HG02642 (cell line): Measurements from ENCODE around the gene GPATCH2L.

ENCODE experiments used
- ATAC-seq: cut with Tn5 transposase; IDR thresholded peaks from one replicate; pipeline ENCODE4 v1.9.1; 2021; ENCODE audit warnings: mild to moderate bottlenecking; ENCODE audit not compliant: unreplicated experiment, poor library complexity

GPATCH2L gene

GRCh38 chr14:76135722-76136121, 16.0 kb upstream of the GPATCH2L start:
- ATAC-seq, result no peak

- no peak for ATAC-seq
Observed at GRCh38 chr14:76136476-76137110, 15.1 kb upstream of the GPATCH2L start.

- no peak for ATAC-seq
Observed at GRCh38 chr14:76138119-76138757, 13.5 kb upstream of the GPATCH2L start.

DNA sequence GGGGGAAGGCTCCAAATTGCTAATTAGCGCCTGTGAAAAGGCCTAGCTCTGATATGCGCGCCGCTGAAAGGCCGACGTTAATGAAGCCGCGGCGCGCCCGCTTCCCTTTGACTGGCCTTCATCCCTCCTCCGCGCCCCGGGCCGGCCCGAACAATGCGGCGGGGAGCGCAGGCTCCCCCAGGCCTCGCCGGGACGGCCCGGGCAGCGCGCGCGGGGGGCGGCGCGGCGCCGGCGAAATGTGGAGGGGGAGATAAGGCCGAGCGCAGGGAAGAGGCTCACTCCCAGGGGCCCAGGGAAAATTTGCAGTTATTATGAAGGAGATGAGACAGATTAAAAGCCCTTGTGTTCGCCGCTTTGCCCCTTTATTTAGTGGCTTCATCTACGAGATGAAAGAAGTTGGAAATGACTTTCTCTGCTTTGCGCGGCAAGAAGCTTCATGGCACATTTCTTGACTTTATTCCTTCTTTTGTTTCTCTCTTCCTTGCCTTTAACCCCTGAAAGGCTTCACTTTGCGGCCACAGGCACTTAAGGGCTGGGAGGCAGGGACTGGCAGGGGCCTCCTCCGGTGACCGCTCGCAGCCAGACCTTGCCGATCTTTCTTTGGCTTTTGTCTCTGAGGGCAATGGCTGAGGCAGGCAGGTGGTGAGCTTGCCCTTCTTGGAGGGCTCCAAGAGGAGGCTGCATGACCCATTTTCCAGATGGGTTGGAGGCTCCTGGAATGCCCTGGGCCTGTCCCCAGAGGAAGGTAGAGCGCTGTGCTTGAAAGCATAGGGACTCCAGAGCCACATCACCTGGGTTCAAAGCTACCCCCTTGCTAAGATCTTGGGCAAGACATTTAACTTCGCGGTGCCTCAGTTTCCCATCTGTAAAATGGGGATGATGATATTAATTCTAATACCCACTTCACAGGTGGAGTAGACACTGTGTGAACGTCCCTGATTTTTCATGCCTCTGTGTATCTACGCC, 12.7 kb upstream of the GPATCH2L start:
- ATAC-seq, result no peak

DNA sequence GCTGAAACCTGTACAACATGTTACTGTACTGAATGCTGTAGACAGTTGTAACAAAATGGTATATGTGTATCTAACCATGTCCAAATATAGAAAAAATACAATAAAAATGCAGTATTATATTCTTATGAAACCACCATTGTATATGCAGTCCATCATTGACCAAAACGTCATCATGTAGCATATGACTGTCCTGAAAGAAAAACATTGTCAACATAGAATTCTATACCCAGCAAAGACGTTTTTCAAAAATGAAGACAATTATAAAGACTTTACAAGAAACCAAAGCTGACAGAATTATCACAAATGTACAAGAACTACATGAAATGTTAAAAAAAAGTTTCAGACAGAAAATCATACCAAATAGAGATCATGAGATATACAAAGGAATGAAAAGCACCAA, 8.1 kb upstream of the GPATCH2L start:
- no peak for ATAC-seq

DNA sequence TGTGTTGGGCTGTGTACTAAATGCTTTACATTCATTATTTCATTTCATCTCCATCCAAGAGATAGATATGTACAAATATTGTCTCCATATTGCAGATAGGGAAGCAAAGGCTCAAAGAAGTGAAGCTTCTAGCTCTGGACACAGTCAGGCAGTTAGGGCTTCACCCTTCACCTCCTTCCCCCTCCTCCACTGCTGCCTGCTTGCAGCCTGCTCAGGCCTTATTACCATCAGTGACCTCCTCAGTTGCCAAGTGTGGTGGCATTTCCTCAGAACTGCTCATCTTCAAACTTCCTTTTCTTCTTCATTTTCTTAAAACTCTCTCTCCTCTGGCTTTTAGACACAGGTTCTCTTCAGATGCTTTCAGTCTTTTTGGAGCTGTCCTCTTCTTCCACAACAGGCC, 4.7 kb upstream of the GPATCH2L start:
- ATAC-seq, result no peak

DNA sequence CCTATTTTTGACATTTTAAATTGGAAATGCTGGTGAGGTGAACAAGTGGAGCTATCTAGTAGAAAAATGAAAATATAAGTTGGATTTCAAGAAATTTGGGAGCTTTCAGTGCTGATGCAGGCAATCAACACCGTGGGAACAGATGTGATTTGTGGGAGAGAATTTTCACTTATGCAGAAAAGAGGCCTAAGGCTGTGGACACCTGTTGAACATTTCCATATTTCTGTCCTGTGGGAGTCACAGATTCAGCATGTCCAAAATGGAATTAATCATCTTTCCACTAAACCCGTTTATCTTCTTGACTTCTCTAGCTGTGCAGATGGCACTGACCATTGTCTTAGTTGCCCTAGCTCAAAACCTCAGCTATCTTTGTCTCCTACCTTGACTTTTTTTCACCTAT, 2.5 kb upstream of the GPATCH2L start:
- ATAC-seq, result no peak

DNA sequence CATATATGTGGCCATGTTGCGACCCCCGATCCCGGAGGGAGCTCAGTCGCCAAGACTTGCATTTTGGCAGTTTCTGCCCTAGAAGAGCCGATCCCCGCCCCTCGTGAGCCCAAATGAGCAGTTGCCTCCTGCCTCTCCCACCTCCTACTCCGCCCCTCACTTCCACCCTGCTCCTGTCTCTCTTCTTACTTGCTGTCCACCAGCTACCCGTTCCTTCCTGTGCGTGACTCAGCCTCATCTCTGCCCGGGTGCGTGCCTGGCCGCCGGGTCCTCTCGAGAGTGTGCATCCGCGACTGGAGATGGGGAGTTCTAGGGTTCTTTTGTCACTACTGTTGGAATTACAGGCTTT, 585 bp downstream of the GPATCH2L start:
- ATAC-seq, result peak; percentile 62

GRCh38 chr14:76153919-76154318, 2.2 kb downstream of the GPATCH2L start:
- no peak for ATAC-seq

GRCh38 chr14:76154539-76155126, 2.9 kb downstream of the GPATCH2L start:
- ATAC-seq, result no peak

DNA sequence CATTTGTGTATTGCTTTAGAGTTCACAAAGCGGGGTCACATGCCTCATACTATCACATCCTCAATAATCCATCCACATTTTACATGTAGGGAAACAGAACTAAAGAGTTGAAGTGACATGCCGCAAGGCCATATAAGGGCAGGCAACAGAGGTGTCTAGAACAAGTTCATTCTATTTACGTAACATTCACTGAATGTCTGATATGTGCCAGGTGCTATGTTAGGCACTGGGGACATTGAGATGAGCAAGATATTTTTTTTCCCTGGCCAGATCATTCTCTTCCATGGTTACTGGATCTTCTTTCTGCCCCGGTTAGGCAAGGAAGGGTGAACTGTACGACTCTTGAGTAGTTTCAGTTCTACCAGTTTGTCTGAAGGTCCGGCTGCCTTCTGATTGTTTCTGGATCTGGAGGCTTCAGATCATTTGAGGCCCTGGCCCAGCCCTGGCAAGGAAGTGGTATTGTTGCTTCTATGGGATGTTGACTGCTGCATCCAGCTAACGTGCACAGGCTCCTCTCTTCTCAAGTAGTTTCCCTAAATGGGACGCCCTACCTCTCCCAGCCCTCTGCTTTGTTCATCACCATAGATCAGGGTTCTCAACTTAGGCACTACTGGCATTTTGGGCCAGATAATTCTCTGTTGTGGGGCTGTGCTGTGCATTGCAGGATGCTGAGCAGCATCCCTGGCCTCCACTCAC, 12.1 kb downstream of the GPATCH2L start:
- no peak for ATAC-seq

- no peak for ATAC-seq
Observed at GRCh38 chr14:76168531-76168930, 16.8 kb downstream of the GPATCH2L start.

DNA sequence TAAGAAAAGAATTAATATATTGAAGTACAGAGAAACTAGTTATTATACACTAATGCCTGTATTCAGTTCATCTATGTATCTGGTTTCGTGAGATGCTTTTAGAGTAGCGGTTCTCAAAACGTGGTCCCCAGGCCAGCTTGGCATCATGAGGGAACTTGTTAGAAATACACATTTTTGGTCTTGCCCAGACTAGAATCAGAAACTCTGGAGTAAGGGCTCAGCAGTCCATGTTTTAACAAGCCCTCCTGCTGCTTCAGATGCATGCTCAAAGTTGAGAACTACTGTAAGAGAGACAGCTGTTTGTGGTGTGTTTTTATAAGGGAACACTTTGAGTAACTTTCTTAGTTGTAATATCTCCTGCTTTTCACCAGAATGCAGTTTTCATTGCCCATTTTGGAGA, 18.1 kb downstream of the GPATCH2L start:
- ATAC-seq, result no peak

GRCh38 chr14:76174982-76175381, 23.3 kb downstream of the GPATCH2L start:
- no peak for ATAC-seq

- no peak for ATAC-seq
Observed at GRCh38 chr14:76175942-76176341, 24.2 kb downstream of the GPATCH2L start.

DNA sequence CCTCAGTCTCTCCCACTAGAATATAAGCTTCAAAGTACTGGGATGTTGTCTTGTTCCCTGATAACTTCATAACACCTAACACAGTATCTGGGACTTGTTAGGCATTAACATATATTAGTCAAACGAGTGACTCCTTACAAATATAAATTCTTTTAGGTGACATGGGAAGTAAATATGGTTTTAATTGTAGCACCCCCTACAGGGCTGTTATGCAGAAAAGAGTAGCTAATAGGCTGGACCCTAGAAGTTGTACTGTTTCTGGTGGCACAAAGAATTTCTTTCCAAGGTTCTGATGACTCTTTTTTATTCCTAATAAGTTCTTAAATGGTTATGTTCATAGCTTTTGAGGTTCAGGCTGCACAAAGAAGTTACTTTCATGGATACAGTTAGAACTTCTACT, 29.8 kb downstream of the GPATCH2L start:
- no peak for ATAC-seq

- no peak for ATAC-seq
Observed at GRCh38 chr14:76186308-76187027, 34.7 kb downstream of the GPATCH2L start.

DNA sequence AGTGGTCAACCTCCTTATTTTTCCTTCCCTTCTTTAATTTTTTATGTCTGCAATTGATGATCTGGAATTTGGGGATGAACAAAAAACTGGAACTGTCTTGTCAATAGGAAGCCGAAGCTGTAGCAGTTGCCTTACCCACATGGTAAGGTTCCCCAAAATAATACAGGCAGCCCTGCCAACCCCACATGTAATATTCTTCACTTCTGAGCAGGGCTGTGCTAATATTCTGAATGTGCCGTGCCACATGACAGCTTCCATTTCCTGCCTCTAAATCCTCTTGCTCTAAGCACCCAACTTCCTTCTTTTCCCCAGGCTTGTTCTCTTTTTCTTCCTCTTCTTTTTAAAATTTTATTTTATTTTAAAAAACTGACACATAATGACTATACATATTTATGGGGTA, 39.6 kb downstream of the GPATCH2L start:
- ATAC-seq, result no peak

DNA sequence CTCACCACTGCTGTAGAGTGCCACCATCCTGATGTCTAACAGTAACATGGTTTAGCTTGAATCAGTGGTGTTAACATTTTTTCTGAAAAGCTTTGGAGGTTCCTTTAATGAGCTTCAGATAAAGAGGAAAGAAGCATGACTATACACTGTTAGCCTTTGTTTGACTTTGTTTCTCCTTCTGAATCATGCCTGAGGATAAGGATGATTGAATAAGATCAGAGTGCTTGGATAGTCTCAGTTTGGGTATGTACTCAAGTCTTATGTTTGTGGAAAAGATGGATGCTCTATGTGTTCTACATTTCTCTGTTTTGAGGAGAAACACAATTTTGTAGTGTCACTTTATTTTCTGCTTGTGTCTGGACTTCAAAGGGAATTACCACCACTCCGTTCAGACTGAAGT, 42.0 kb downstream of the GPATCH2L start:
- ATAC-seq, result no peak

DNA sequence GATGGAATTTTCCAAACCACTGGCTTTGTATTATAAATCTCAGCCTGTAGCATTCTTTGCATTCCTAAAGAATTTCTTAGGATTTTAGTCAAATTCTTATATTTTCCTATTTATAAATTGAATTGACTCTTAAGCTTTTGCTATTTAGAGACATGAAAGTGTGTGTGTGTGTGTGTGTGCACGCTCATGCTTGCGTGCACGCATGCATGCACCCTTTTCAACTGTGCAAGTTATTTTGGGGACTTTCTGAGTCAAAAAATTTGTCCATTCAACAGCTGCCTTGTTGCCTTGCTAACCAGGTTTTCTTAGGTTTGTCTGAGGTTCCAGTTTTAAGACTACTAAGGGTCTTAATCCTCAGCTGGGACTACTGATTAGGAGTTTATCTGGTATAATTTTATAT, 42.6 kb downstream of the GPATCH2L start:
- ATAC-seq, result no peak
